Gastroesophageal sphincter (tissue), 3 donors: Measurements from ENCODE around the gene CCNK.

Experiments used
- CTCF ChIP-seq, 4 experiments: fragments of 200-600 bp in 2 of 4; fragments of 450-650 bp in 2 of 4; sonication (generic) in 1 of 4; IDR thresholded peaks; one replicate each; pipeline ENCODE4 v1.5.1; 2017 to 2019; ENCODE audit warnings: antibody characterized with exemption in 4 of 4, mild to moderate bottlenecking in 2 of 4, moderate library complexity in 2 of 4
- EP300 ChIP-seq: sonication (generic); formaldehyde crosslinking; IDR thresholded peaks from one replicate; pipeline ENCODE4 v1.6.1; 2017; ENCODE audit warnings: antibody characterized with exemption, mild to moderate bottlenecking

- TF ChIP-seq CTCF (IDR thresholded peaks at IDR 0.05) (no peak), EP300 (no peak)
Measured at GRCh38 chr14:99525699-99526080, 44.5 kb downstream of the CCNK start.
